GM12891 (cell line): ENCODE data around the gene GPR55.

Experiments used
- POLR2A ChIP-seq: IDR thresholded peaks from 2 replicates; pipeline ENCODE4 v1.6.1; 2011; ENCODE audit warnings: low read depth, low read length, control low read depth
- POLR2AphosphoS5 ChIP-seq: IDR thresholded peaks from 2 replicates; pipeline ENCODE4 v1.6.1; 2011; ENCODE audit warnings: low read depth, low read length, control low read depth
- SPI1 ChIP-seq: IDR thresholded peaks from 2 replicates; pipeline ENCODE4 v1.6.1; 2011; ENCODE audit warnings: low read depth, low read length, control low read depth
- TAF1 ChIP-seq: IDR thresholded peaks from 2 replicates; pipeline ENCODE4 v1.6.1; 2011; ENCODE audit warnings: low read depth, low read length, control low read depth

GRCh38 chr2:230929381-230930148, 4.5 kb upstream of the GPR55 start:
- TF ChIP-seq SPI1 (no peak), POLR2AphosphoS5 (no peak), POLR2A (no peak), TAF1 (no peak)
